ENCODE measurements around the gene RPL29.

RPL29 gene

DNA sequence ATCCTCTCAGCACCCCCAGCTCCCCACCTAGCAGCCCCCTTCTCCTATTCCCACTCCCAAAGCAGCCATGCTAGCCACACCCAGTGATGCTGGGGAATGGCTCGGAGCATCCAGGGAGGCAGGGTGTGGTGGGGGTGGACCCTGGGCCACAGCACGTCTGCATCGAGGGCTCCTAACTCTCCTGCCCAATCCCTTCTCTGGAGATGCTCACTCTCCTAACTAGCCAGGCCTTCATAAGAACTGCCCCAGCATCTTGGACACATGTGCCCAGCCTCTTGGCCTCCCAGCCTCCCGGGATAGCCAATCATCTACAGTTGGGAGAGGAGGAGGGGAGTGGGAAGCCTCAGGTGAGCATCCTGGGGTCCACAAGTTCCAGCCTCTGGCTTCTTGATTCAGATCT is 31.2 kb downstream of the RPL29 start:
- TF ChIP-seq ZBTB7A (IDR thresholded peaks at IDR 0.05; ENCODE audit: low read depth) (no peak), YY1 (IDR thresholded peaks at IDR 0.05; ENCODE audit: low read depth) (no peak), RAD21 (IDR thresholded peaks at IDR 0.05; ENCODE audit: low read depth) (no peak), CREB1 (IDR thresholded peaks at IDR 0.05; ENCODE audit: low read depth) (no peak)

DNA sequence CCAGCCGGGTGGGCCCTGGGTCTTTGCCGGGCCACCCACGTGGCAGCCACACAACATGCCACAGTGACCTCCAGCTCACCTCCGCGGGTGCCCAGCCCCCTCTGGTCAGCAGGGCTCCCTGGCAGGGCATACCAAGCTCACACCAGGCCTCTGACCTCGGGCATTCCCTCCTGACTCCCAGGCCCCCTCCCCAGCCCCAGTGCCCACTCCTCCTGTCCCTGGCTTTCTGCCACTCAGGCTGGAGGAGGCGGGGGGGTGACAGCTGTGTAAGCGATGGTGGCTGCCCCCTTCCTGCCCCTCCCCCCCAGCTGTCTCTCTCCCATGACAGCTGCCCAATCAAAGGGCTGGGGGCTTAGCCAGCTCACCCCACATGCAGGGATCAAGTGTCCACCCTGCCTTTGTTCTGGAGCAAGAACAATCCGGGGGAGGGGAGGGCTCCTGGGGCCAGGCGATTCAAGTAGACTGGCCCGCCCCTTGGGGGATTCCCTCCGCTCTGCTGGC is 31.7 kb downstream of the RPL29 start:
- TF ChIP-seq, protein P1, sequence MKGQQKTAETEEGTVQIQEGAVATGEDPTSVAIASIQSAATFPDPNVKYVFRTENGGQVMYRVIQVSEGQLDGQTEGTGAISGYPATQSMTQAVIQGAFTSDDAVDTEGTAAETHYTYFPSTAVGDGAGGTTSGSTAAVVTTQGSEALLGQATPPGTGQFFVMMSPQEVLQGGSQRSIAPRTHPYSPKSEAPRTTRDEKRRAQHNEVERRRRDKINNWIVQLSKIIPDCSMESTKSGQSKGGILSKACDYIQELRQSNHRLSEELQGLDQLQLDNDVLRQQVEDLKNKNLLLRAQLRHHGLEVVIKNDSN (IDR thresholded peaks at IDR 0.05) = no peak
- no peak for TF ChIP-seq TCF12 (IDR thresholded peaks at IDR 0.05; ENCODE audit: low read depth)
- no peak for TF ChIP-seq ZBTB7A (IDR thresholded peaks at IDR 0.05; ENCODE audit: low read depth)
- no peak for TF ChIP-seq TAF1 (IDR thresholded peaks at IDR 0.05; ENCODE audit: low read depth)
- TF ChIP-seq EP300 (IDR thresholded peaks at IDR 0.05; ENCODE audit: borderline replicate concordance) = no peak
- TF ChIP-seq, protein P2, sequence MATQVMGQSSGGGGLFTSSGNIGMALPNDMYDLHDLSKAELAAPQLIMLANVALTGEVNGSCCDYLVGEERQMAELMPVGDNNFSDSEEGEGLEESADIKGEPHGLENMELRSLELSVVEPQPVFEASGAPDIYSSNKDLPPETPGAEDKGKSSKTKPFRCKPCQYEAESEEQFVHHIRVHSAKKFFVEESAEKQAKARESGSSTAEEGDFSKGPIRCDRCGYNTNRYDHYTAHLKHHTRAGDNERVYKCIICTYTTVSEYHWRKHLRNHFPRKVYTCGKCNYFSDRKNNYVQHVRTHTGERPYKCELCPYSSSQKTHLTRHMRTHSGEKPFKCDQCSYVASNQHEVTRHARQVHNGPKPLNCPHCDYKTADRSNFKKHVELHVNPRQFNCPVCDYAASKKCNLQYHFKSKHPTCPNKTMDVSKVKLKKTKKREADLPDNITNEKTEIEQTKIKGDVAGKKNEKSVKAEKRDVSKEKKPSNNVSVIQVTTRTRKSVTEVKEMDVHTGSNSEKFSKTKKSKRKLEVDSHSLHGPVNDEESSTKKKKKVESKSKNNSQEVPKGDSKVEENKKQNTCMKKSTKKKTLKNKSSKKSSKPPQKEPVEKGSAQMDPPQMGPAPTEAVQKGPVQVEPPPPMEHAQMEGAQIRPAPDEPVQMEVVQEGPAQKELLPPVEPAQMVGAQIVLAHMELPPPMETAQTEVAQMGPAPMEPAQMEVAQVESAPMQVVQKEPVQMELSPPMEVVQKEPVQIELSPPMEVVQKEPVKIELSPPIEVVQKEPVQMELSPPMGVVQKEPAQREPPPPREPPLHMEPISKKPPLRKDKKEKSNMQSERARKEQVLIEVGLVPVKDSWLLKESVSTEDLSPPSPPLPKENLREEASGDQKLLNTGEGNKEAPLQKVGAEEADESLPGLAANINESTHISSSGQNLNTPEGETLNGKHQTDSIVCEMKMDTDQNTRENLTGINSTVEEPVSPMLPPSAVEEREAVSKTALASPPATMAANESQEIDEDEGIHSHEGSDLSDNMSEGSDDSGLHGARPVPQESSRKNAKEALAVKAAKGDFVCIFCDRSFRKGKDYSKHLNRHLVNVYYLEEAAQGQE (IDR thresholded peaks at IDR 0.05; ENCODE audit: low read depth) = no peak
- TF ChIP-seq YY1 (IDR thresholded peaks at IDR 0.05; ENCODE audit: low read depth) = no peak
- no peak for TF ChIP-seq NFIC (IDR thresholded peaks at IDR 0.05)
- no peak for TF ChIP-seq RAD21 (IDR thresholded peaks at IDR 0.05; ENCODE audit: low read depth)
- no peak for TF ChIP-seq EGR1 (IDR thresholded peaks at IDR 0.05)
- TF ChIP-seq CEBPB (IDR thresholded peaks at IDR 0.05) = no peak
- TF ChIP-seq TEAD4 (IDR thresholded peaks at IDR 0.05) = no peak
- TF ChIP-seq CREB1 (IDR thresholded peaks at IDR 0.05; ENCODE audit: low read depth) = no peak

DNA sequence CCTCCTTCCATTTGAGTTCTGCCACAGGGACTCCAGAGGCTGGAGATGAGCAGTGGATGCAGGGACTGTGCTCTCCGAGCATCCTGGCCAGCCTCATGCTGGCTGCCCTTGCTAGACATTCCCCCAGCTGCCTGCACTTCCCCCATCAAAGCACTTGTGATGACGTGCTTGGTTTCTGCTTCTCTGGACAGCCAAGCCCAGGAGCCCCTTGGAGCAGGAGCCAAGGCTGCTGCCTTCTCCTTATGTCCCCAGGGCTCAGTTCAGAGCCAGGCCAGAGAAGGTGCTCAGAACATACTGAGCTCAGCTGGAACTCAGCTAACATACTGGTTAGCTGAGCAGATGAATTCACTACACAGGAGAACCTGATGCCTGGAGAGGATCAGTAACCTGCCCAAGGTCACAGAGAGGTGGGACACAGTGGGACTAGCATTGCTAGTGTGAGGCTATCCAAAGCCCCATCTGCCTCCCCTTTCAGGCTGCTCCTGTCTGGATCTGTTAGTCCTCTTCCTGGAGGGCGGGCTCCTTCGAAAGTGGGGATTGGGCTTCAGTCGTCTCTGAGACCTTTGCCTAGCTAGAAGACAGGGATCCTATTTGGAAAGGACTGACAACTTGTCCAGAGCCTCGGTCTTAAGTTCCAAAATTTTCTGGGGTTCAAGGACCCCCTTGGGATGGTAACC is 32.7 kb downstream of the RPL29 start:
- TF ChIP-seq EP300 (IDR thresholded peaks at IDR 0.05; ENCODE audit: borderline replicate concordance) (no peak), CREB1 (IDR thresholded peaks at IDR 0.05; ENCODE audit: low read depth) (no peak), RAD21 (IDR thresholded peaks at IDR 0.05; ENCODE audit: low read depth) (no peak), TAF1 (IDR thresholded peaks at IDR 0.05; ENCODE audit: low read depth) (no peak), ZBTB7A (IDR thresholded peaks at IDR 0.05; ENCODE audit: low read depth) (no peak), YY1 (IDR thresholded peaks at IDR 0.05; ENCODE audit: low read depth) (no peak), TEAD4 (IDR thresholded peaks at IDR 0.05) (no peak), CEBPB (IDR thresholded peaks at IDR 0.05) (no peak), NFIC (IDR thresholded peaks at IDR 0.05) (no peak), FOXM1 (IDR thresholded peaks at IDR 0.05; ENCODE audit: borderline replicate concordance, low read depth) (no peak), EGR1 (IDR thresholded peaks at IDR 0.05) (no peak), TCF12 (IDR thresholded peaks at IDR 0.05; ENCODE audit: low read depth) (no peak)
- TF ChIP-seq, protein P2 (IDR thresholded peaks at IDR 0.05; ENCODE audit: low read depth) = no peak
- TF ChIP-seq, protein P3, sequence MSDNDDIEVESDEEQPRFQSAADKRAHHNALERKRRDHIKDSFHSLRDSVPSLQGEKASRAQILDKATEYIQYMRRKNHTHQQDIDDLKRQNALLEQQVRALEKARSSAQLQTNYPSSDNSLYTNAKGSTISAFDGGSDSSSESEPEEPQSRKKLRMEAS (IDR thresholded peaks at IDR 0.05) = no peak
- TF ChIP-seq, protein P1 (IDR thresholded peaks at IDR 0.05) = no peak

DNA sequence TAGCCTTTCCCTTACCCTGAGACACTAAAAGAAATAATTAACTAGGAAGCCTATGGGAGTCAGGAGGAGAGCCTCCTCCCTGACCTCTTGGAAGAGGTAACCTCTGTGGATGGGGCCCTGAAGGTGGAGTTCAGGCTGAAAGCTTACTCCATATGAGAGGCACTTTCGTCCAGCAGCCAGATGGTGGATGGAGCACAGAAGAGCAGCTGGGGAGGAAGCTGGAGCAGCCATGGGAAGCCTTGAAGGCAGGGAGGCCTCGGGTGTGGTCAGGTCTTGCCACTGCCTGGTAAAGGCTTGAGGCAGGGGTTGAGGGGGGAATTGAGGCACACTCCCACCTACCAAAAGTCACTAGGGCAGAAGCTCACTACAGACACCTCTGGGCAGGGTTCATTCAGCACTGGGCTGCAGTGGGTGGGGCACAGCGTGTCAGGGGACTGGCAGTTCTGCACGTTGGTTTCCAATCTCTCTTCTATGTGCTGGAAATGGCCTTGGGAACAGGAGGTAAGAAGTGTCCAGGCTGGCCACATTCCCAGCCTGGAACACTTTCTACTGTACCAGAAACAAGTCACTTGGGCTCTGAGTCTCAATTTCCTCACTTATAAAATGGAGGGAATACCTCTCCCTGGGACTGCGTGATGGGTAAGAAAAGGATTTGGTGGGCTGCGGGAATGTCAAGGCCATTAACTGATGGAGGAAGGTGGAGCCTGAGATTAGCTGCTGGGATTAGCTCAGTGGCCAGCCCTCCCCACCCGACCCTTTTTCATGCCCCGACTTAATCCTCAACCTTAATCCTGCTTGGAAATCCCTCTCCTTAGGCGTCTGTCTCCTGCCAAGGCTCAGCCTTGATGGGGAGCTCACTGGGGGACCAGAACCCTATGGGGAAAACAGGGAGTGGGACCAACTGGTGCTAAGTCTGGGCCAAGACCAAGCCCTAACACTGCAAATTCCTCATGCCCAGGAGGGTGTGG is 33.8 kb downstream of the RPL29 start:
- no peak for TF ChIP-seq TCF12 (IDR thresholded peaks at IDR 0.05; ENCODE audit: low read depth)
- no peak for TF ChIP-seq CEBPB (IDR thresholded peaks at IDR 0.05)
- no peak for TF ChIP-seq YY1 (IDR thresholded peaks at IDR 0.05; ENCODE audit: low read depth)
- TF ChIP-seq EP300 (IDR thresholded peaks at IDR 0.05; ENCODE audit: borderline replicate concordance) = no peak
- TF ChIP-seq, protein P2 (IDR thresholded peaks at IDR 0.05; ENCODE audit: low read depth) = no peak
- TF ChIP-seq TAF1 (IDR thresholded peaks at IDR 0.05; ENCODE audit: low read depth) = no peak
- TF ChIP-seq, protein P1 (IDR thresholded peaks at IDR 0.05) = no peak
- TF ChIP-seq TEAD4 (IDR thresholded peaks at IDR 0.05) = no peak
- TF ChIP-seq EGR1 (IDR thresholded peaks at IDR 0.05) = no peak
- TF ChIP-seq FOXM1 (IDR thresholded peaks at IDR 0.05; ENCODE audit: borderline replicate concordance, low read depth) = no peak
- TF ChIP-seq, protein P3 (IDR thresholded peaks at IDR 0.05) = no peak
- no peak for TF ChIP-seq ZBTB7A (IDR thresholded peaks at IDR 0.05; ENCODE audit: low read depth)
- no peak for TF ChIP-seq RAD21 (IDR thresholded peaks at IDR 0.05; ENCODE audit: low read depth)
- no peak for TF ChIP-seq NFIC (IDR thresholded peaks at IDR 0.05)
- no peak for TF ChIP-seq CREB1 (IDR thresholded peaks at IDR 0.05; ENCODE audit: low read depth)
